Measurements from ENCODE around the gene PQBP1. TPM values are rescaled to one million over a fixed set of nuclear protein-coding genes. Genes with fewer than 3 reads are reported as not detected.

Gene PQBP1
- total and polyA plus RNA-seq, 2 donors (not counting 1 experiment from before 2014, with no cell fraction given) = 89.9 to 128 TPM

DNA sequence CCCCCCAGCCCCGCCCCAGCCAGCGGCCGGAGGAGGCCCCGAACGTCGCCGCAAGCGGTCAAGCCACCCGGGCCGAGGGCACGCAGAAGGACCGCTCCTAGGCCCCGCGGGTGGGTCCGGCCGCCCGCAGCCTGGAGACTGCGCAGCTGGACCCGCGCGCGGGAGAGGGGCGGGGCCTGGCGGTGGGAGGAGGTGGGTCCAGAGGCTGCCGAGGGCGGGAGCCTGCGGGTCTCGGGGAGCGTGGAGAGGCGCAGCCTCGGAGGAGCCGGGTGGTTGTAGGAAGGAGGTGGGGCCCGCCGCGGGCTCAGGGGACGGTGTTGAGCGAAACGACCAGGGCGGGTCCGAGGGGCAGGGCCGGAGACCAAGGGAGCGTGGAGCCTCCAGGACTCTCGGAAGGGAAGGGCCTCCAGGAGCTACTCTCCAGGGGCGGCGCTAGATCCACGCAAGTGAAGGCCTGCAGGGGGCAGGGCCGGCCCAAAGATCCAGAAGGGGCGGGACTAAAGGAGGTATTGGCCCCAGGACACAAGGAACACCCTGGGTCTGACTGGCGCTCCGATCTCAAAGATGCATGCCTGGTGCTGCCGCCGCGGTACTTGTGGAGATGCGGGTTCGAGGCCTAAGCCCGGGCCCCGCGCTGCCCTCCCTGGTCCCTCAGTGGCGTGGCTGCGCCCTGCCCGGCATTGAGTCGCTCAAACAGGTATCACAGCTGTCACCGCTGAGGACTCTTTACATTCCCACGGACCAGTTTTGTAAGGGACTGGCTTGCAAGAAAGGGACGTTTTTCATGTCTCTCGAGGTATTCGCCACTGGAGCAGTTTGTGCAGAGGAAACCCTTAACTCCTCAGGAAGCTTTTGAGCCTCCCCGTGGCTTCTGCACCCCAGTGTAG, 6.1 kb upstream of the PQBP1 start:
- H3K79me2 ChIP-seq (ENCODE audit: control insufficient read depth, insufficient read depth, low read length) = peaks cover 15% of the 10 kb centered on the region
- Mint-ChIP-seq H3K27ac (peak overlapping the region; percentile 73), H3K9me3 (ENCODE audit: insufficient read depth) (no peaks in the 10 kb centered on the region), H3K27me3 (no peaks in the 10 kb centered on the region), H3K4me3 (peak overlapping the region; percentile 84), H3K4me1 (peaks cover 19% of the 10 kb centered on the region)
- H3K4me1 ChIP-seq (ENCODE audit: control insufficient read depth in 2 of 2, insufficient read depth in 2 of 2, low read length in 2 of 2) = peaks cover 6 to 9% of the 10 kb centered on the region in 2 donors
- H3K27me3 ChIP-seq (replicated peaks in 1 of 4; ENCODE audit: control extremely low read depth in 1 of 4, control insufficient read depth in 3 of 4, insufficient read depth in 4 of 4, low read length in 3 of 4) = no peaks in the 10 kb centered on the region
- ChIA-PET POLR2A (interaction anchor here (0.9 to 1.6 kb wide), 6 partner anchors 19 to 299 kb away, joined by 3 to 6 read pairs (median 3); partner anchors contain the start of genes OTUD5, SLC35A2 and WDR45), CTCF (interaction anchor here (0.6 to 4.6 kb wide), 13 partner anchors 9 to 280 kb away, joined by 3 to 33 read pairs (median 4); partner anchors contain the start of genes PLP2 and SLC35A2)
- peak overlapping the region in 4 of 5 experiments; percentile 46 to 65 (median 60) for H3K4me3 ChIP-seq (ENCODE audit: control extremely low read depth in 1 of 5, extremely low read depth in 1 of 5, insufficient read depth in 1 of 5, low read depth in 2 of 5, low read length in 4 of 5)
- H3K36me3 ChIP-seq (replicated peaks in 1 of 2; ENCODE audit: control extremely low read depth in 1 of 2, control insufficient read depth in 1 of 2, extremely low read depth in 1 of 2, insufficient read depth in 2 of 2, low read length in 1 of 2) = no peaks in the 10 kb centered on the region
- no peaks in the 10 kb centered on the region for H4K20me1 ChIP-seq (ENCODE audit: control insufficient read depth, insufficient read depth, low read length, poor library complexity, severe bottlenecking)
- H3K4me2 ChIP-seq (replicated peaks; ENCODE audit: low read depth, low read length, poor library complexity, severe bottlenecking) = peak overlapping the region; percentile 84
- under 1% methylated on average over 37 of the region's 68 CpGs for WGBS (ENCODE audit: insufficient coverage)
- intact Hi-C loops (cut with micrococcal nuclease) = loop anchor here (1.0 to 10.0 kb wide), 10 partner anchors 28 to 1057 kb away; partner anchors contain the start of genes PIM2, SUV39H1, TFE3 and ZNF81
- ATAC-seq (ENCODE audit: low read depth) (peak; percentile 84), DNase-seq (peak; percentile 87)
- no peaks in the 10 kb centered on the region for H3K9me3 ChIP-seq (ENCODE audit: control extremely low read depth in 1 of 3, control insufficient read depth in 2 of 3, insufficient read depth in 1 of 3, low read length in 2 of 3)
- peak overlapping the region; percentile 68 for H3K9ac ChIP-seq (ENCODE audit: low read length)
- H3K27ac ChIP-seq (ENCODE audit: low read length in 2 of 2) = peak overlapping the region in 1 of 2 donors; percentile 48
- TF ChIP-seq, protein P1, sequence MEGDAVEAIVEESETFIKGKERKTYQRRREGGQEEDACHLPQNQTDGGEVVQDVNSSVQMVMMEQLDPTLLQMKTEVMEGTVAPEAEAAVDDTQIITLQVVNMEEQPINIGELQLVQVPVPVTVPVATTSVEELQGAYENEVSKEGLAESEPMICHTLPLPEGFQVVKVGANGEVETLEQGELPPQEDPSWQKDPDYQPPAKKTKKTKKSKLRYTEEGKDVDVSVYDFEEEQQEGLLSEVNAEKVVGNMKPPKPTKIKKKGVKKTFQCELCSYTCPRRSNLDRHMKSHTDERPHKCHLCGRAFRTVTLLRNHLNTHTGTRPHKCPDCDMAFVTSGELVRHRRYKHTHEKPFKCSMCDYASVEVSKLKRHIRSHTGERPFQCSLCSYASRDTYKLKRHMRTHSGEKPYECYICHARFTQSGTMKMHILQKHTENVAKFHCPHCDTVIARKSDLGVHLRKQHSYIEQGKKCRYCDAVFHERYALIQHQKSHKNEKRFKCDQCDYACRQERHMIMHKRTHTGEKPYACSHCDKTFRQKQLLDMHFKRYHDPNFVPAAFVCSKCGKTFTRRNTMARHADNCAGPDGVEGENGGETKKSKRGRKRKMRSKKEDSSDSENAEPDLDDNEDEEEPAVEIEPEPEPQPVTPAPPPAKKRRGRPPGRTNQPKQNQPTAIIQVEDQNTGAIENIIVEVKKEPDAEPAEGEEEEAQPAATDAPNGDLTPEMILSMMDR (IDR thresholded peaks at IDR 0.05) = peak; percentile 60
- TF ChIP-seq EZH2 (IDR thresholded peaks at IDR 0.05; ENCODE audit: borderline replicate concordance, insufficient read depth, low read depth, low read length, poor library complexity, severe bottlenecking) = no peak
- peak overlapping the region; percentile 80 for H2AFZ ChIP-seq (ENCODE audit: insufficient read depth, low read depth, low read length, poor library complexity, severe bottlenecking)
